Choroid plexus epithelial cell (primary cell): ENCODE data around the gene EML4.

Experiments used
- DNase-seq: peaks from one replicate; pipeline ENCODE4 v3.0.0-alpha.2; 2010; ENCODE audit warnings: low read depth
- H3K4me3 ChIP-seq: 2 replicates; pipeline ENCODE4 v1.5.1; 2011; ENCODE audit warnings: low read depth, mild to moderate bottlenecking, control low read depth, low read length, moderate library complexity
- CTCF ChIP-seq: conservative IDR thresholded peaks from 2 replicates; pipeline ENCODE4 v1.5.1; 2011; ENCODE audit warnings: low read depth, mild to moderate bottlenecking, control low read depth, inconsistent platforms, low read length, moderate library complexity

EML4 gene

GRCh38 chr2:42205337-42205736 lies 36.2 kb downstream of the EML4 start:
- no peak overlapping the region for H3K4me3 ChIP-seq
- DNase-seq, result no peak
- TF ChIP-seq CTCF, result no peak

DNA sequence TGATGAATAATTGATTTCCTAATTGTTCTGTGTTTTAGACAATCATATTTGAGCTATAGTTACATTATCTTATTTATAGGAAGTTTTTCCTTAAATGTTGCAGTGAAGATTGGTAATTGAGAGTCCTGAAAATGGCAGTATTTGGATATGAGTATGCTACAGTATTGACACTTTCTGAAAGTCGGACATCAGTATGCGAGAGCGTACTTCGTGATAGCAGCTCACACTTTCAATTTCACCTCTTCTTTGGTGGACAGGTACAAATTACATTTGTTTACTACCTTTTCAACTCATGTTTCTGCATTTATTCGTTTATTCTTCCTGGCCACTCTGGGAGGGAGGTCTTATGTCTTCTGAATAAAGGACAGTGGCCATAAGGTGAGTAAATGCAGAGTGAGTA lies 38.7 kb downstream of the EML4 start:
- no peak for TF ChIP-seq CTCF
- no peak for DNase-seq
- no peak overlapping the region for H3K4me3 ChIP-seq

- no peak for TF ChIP-seq CTCF
- DNase-seq, result no peak
- no peak overlapping the region for H3K4me3 ChIP-seq
These were observed 41.0 kb downstream of the EML4 start for GRCh38 chr2:42210203-42210602.

- no peak for DNase-seq
- H3K4me3 ChIP-seq, result no peak overlapping the region
- no peak for TF ChIP-seq CTCF
These were observed 42.1 kb downstream of the EML4 start for GRCh38 chr2:42211291-42211690.

- peak; percentile 70 for DNase-seq
- no peak for TF ChIP-seq CTCF
- no peak overlapping the region for H3K4me3 ChIP-seq
These were observed 45.5 kb downstream of the EML4 start for GRCh38 chr2:42214669-42215068.

DNA sequence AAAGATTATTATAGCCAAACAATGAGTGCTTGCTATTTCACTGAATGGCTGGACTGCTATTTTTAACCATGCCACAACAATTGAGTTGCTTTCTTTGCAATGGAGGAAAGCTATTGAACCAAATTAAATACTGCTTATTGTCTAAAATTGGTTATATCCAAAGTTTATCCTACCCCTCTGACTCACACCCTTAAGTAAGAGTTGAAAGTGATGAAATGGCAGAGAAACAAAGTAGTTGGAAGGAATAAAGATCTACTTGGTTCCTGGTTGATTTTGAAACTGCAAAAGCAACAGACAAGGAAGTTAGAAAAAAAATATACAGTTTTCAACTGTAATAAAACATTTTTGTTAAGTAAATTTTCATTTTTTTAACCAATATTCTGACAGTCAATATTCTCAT lies 47.5 kb downstream of the EML4 start:
- DNase-seq, result peak; percentile 70
- no peak for TF ChIP-seq CTCF
- H3K4me3 ChIP-seq, result no peak overlapping the region

DNA sequence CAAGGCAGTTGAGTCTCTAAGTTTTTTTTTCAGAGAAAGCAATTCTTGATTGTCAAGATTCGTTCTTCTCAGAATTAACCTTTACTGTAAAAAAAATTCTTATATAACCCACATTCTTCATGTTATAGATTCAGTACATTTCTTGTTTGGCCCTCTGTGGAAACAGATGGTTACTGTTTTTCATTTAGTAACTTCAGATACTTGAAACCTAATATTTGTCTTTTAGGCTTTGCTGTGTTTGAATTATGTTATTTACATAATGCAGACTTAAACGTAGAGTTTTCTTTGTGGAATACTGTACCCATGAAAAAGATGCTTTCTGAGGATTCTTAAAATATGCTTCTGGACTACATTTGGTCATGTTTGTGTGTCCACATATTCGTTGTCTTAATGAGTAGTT lies 48.2 kb downstream of the EML4 start:
- no peak for TF ChIP-seq CTCF
- H3K4me3 ChIP-seq, result no peak overlapping the region

More for the DNA sequence above, 48.2 kb downstream of the EML4 start:
- no peak for DNase-seq
